Stimulated activated CD4-positive, alpha-beta T cell treated with anti-CD3 and anti-CD28 coated beads, TNF-alpha, amount 100 ng/mL, for 48 hours (primary cell): ENCODE results near the gene PYROXD2.

Experiments
- DNase-seq, 3 donors: peaks; one replicate each; pipeline ENCODE4 v3.0.0-alpha.2; 2020; ENCODE audit warnings: low read depth in 3 of 3

PYROXD2 gene

GRCh38 chr10:98433881-98434732 is 19.1 kb upstream of the PYROXD2 start:
- no peak for DNase-seq

GRCh38 chr10:98433371-98433770 is 18.4 kb upstream of the PYROXD2 start:
- DNase-seq: no peak

GRCh38 chr10:98432330-98432729 is 17.3 kb upstream of the PYROXD2 start:
- no peak for DNase-seq

GRCh38 chr10:98431016-98431415 is 16.0 kb upstream of the PYROXD2 start:
- no peak for DNase-seq

GRCh38 chr10:98430427-98430826 is 15.4 kb upstream of the PYROXD2 start:
- DNase-seq: no peak

GRCh38 chr10:98429320-98430072 is 14.5 kb upstream of the PYROXD2 start:
- no peak for DNase-seq

- DNase-seq: no peak
Observed at GRCh38 chr10:98427011-98427515, 12.1 kb upstream of the PYROXD2 start.

GRCh38 chr10:98425511-98426352 is 10.8 kb upstream of the PYROXD2 start:
- no peak for DNase-seq

GRCh38 chr10:98424295-98425254 is 9.6 kb upstream of the PYROXD2 start:
- no peak for DNase-seq

GRCh38 chr10:98423691-98424120 is 8.7 kb upstream of the PYROXD2 start:
- DNase-seq: no peak

GRCh38 chr10:98422182-98422581 is 7.2 kb upstream of the PYROXD2 start:
- DNase-seq: no peak

- no peak for DNase-seq
Observed at GRCh38 chr10:98420786-98421185, 5.8 kb upstream of the PYROXD2 start.

- DNase-seq: no peak
Observed at GRCh38 chr10:98419469-98420261, 4.7 kb upstream of the PYROXD2 start.

GRCh38 chr10:98418665-98419468 is 3.9 kb upstream of the PYROXD2 start:
- DNase-seq: no peak

GRCh38 chr10:98417973-98418664 is 3.1 kb upstream of the PYROXD2 start:
- DNase-seq: no peak

- DNase-seq: no peak
Observed at GRCh38 chr10:98417481-98417959, 2.5 kb upstream of the PYROXD2 start.

GRCh38 chr10:98416606-98417388 is 1.8 kb upstream of the PYROXD2 start:
- no peak for DNase-seq
